Measurements from ENCODE around the gene CCDC195.

GRCh38 chr2:224723586-224724217 is 7.5 kb upstream of the CCDC195 start:
- TF ChIP-seq POLR2A (IDR thresholded peaks at IDR 0.05) = no peak
- no peak for TF ChIP-seq CTCF (IDR thresholded peaks at IDR 0.05)
- no peak for TF ChIP-seq EP300 (IDR thresholded peaks at IDR 0.05)
